ENCODE data around the gene CD84. TPM values are rescaled to one million over a fixed set of nuclear protein-coding genes. Genes with fewer than 3 reads are reported as not detected.

CD84 gene
- polyA plus RNA-seq, 1 of the 3 experiments (the other 2 are of a cell fraction) = not detected

DNA sequence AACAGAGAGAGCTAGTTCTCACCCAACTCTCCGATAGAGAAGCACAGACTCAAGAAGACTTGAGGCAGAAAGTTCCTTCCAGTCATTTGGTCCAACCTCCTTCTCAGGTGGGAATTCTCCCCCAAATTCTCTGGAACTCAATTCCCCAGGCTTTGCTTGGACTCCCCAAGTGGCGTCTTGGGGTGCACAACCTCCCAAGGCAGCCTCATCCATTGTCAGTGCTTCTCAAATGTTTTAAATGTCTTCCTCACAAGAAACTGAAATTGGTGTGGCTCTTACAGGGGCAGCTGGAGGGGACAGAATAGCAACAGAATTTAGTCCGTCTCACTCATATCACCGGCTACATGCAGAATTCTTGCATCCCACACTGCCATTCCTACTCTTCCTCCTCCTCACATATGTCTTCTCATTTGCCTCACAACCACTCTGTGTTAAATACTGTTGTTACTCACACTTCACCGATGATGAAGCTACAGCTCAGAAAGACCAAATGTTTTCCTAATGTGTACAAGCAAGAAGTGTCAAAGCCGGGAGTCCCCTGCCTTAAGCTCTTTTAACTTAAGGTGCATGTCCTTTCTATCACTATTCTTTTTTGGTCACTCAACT lies 33.4 kb upstream of the CD84 start:
- Histone ChIP-seq H3K9me2 (no peaks in the 10 kb centered on the region), H2AFZ (ENCODE audit: low read depth) (no peak overlapping the region), H3K9me3 (no peaks in the 10 kb centered on the region), H3K4me1 (ENCODE audit: control insufficient read depth in 1 of 2, insufficient read depth in 2 of 2, low read depth in 1 of 2, low read length in 1 of 2) (no peaks in the 10 kb centered on the region), H3K9ac (no peak overlapping the region), H3K4me3 (ENCODE audit: low read depth in 2 of 2, low read length in 1 of 2) (no peak overlapping the region), H3K4me2 (no peak overlapping the region), H3K36me3 (replicated peaks in 1 of 2; ENCODE audit: control insufficient read depth in 1 of 2, insufficient read depth in 2 of 2, low read length in 1 of 2) (no peaks in the 10 kb centered on the region), H4K20me1 (ENCODE audit: insufficient read depth) (no peaks in the 10 kb centered on the region), H3K79me2 (ENCODE audit: insufficient read depth) (no peaks in the 10 kb centered on the region), H3K27ac (ENCODE audit: low read depth in 2 of 2, low read length in 1 of 2) (no peak overlapping the region), H3F3A (replicated peaks; ENCODE audit: insufficient read depth) (no peaks in the 10 kb centered on the region), H3K27me3 (ENCODE audit: insufficient read depth) (peaks cover 46% of the 10 kb centered on the region)
- no peak for DNase-seq
- TF ChIP-seq FOXM1 (IDR thresholded peaks at IDR 0.05; ENCODE audit: low read depth) (no peak), RFX5 (IDR thresholded peaks at IDR 0.05; ENCODE audit: low read length) (no peak), SIN3A (IDR thresholded peaks at IDR 0.05; ENCODE audit: borderline replicate concordance, low read depth, low read length) (no peak), FOSL2 (IDR thresholded peaks at IDR 0.05; ENCODE audit: borderline replicate concordance, low read depth) (no peak), YY1 (IDR thresholded peaks at IDR 0.05; ENCODE audit: low read depth) (no peak), SMC3 (IDR thresholded peaks at IDR 0.05; ENCODE audit: low read depth, low read length) (no peak)
- TF ChIP-seq, protein P1, sequence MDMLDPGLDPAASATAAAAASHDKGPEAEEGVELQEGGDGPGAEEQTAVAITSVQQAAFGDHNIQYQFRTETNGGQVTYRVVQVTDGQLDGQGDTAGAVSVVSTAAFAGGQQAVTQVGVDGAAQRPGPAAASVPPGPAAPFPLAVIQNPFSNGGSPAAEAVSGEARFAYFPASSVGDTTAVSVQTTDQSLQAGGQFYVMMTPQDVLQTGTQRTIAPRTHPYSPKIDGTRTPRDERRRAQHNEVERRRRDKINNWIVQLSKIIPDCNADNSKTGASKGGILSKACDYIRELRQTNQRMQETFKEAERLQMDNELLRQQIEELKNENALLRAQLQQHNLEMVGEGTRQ (IDR thresholded peaks at IDR 0.05; ENCODE audit: borderline replicate concordance, low read depth, low read length) = no peak
- TF ChIP-seq, protein P2, sequence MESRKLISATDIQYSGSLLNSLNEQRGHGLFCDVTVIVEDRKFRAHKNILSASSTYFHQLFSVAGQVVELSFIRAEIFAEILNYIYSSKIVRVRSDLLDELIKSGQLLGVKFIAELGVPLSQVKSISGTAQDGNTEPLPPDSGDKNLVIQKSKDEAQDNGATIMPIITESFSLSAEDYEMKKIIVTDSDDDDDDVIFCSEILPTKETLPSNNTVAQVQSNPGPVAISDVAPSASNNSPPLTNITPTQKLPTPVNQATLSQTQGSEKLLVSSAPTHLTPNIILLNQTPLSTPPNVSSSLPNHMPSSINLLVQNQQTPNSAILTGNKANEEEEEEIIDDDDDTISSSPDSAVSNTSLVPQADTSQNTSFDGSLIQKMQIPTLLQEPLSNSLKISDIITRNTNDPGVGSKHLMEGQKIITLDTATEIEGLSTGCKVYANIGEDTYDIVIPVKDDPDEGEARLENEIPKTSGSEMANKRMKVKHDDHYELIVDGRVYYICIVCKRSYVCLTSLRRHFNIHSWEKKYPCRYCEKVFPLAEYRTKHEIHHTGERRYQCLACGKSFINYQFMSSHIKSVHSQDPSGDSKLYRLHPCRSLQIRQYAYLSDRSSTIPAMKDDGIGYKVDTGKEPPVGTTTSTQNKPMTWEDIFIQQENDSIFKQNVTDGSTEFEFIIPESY (IDR thresholded peaks at IDR 0.05; ENCODE audit: borderline replicate concordance, low read depth) = no peak
- CTCF ChIA-PET = interaction anchor here (1.3 to 1.7 kb wide), 2 partner anchors 10 to 184 kb away, joined by 3 to 4 read pairs; no protein-coding TSS in a partner anchor
- 2% methylated on average over 6 of the region's 6 CpGs for WGBS (ENCODE audit: low lambda C conversion rate)
- POLR2A ChIA-PET = no interaction called here

DNA sequence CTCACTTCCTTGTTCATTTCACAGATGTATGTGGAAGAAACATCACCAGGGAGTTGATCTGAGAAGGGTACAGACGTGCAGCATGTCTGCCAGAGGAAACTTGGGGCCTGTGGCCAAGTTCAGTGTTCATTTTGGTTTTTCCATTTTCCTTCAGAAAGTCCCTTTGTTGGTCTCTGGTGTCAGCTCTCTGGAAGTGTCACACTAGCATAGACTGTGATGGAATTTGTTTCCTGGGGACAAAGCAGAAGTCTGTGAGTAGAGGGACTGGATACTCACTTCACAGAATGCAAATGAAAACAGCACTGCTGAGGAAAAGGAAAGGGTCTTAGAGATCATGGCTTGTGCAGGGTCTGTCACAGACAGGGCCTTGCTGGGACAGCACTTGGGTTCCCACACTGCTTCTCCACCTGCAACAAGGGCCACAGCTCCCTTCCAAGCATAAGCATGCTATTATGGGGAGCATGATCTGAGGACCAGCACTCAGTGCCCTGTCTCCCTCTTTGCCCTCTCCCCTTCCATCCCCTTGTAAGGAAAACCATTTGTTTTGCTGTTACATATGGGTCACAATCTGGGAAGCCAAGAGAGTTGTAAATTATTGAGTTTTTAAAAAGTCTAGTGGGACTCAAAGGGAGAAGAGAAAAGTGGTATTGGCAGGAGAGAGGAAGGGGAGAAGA lies 31.4 kb upstream of the CD84 start:
- TF ChIP-seq NRF1 (IDR thresholded peaks at IDR 0.05; ENCODE audit: low read depth, low read length) (no peak), RAD21 (IDR thresholded peaks at IDR 0.05; ENCODE audit: low read length) (no peak), MEF2A (IDR thresholded peaks at IDR 0.05; ENCODE audit: borderline replicate concordance, low read depth) (no peak), FOXM1 (IDR thresholded peaks at IDR 0.05; ENCODE audit: low read depth) (no peak)
- TF ChIP-seq, protein P3, sequence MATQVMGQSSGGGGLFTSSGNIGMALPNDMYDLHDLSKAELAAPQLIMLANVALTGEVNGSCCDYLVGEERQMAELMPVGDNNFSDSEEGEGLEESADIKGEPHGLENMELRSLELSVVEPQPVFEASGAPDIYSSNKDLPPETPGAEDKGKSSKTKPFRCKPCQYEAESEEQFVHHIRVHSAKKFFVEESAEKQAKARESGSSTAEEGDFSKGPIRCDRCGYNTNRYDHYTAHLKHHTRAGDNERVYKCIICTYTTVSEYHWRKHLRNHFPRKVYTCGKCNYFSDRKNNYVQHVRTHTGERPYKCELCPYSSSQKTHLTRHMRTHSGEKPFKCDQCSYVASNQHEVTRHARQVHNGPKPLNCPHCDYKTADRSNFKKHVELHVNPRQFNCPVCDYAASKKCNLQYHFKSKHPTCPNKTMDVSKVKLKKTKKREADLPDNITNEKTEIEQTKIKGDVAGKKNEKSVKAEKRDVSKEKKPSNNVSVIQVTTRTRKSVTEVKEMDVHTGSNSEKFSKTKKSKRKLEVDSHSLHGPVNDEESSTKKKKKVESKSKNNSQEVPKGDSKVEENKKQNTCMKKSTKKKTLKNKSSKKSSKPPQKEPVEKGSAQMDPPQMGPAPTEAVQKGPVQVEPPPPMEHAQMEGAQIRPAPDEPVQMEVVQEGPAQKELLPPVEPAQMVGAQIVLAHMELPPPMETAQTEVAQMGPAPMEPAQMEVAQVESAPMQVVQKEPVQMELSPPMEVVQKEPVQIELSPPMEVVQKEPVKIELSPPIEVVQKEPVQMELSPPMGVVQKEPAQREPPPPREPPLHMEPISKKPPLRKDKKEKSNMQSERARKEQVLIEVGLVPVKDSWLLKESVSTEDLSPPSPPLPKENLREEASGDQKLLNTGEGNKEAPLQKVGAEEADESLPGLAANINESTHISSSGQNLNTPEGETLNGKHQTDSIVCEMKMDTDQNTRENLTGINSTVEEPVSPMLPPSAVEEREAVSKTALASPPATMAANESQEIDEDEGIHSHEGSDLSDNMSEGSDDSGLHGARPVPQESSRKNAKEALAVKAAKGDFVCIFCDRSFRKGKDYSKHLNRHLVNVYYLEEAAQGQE (IDR thresholded peaks at IDR 0.05; ENCODE audit: low read depth, low read length) = no peak
- TF ChIP-seq, protein P4, sequence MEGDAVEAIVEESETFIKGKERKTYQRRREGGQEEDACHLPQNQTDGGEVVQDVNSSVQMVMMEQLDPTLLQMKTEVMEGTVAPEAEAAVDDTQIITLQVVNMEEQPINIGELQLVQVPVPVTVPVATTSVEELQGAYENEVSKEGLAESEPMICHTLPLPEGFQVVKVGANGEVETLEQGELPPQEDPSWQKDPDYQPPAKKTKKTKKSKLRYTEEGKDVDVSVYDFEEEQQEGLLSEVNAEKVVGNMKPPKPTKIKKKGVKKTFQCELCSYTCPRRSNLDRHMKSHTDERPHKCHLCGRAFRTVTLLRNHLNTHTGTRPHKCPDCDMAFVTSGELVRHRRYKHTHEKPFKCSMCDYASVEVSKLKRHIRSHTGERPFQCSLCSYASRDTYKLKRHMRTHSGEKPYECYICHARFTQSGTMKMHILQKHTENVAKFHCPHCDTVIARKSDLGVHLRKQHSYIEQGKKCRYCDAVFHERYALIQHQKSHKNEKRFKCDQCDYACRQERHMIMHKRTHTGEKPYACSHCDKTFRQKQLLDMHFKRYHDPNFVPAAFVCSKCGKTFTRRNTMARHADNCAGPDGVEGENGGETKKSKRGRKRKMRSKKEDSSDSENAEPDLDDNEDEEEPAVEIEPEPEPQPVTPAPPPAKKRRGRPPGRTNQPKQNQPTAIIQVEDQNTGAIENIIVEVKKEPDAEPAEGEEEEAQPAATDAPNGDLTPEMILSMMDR (IDR thresholded peaks at IDR 0.05) = no peak
- TF ChIP-seq, protein P1 (IDR thresholded peaks at IDR 0.05; ENCODE audit: borderline replicate concordance, low read depth, low read length) = no peak
- TF ChIP-seq, protein P5, sequence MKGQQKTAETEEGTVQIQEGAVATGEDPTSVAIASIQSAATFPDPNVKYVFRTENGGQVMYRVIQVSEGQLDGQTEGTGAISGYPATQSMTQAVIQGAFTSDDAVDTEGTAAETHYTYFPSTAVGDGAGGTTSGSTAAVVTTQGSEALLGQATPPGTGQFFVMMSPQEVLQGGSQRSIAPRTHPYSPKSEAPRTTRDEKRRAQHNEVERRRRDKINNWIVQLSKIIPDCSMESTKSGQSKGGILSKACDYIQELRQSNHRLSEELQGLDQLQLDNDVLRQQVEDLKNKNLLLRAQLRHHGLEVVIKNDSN (IDR thresholded peaks at IDR 0.05; ENCODE audit: borderline replicate concordance, low read depth) = no peak

More for the DNA sequence above, 31.4 kb upstream of the CD84 start:
- Histone ChIP-seq H3K4me3 (ENCODE audit: low read depth in 2 of 2, low read length in 1 of 2) (no peak overlapping the region), H3F3A (replicated peaks; ENCODE audit: insufficient read depth) (no peaks in the 10 kb centered on the region), H3K27me3 (ENCODE audit: insufficient read depth) (peaks cover 48% of the 10 kb centered on the region), H3K27ac (ENCODE audit: low read depth in 2 of 2, low read length in 1 of 2) (no peak overlapping the region), H3K4me1 (ENCODE audit: control insufficient read depth in 1 of 2, insufficient read depth in 2 of 2, low read depth in 1 of 2, low read length in 1 of 2) (no peaks in the 10 kb centered on the region), H4K20me1 (ENCODE audit: insufficient read depth) (no peaks in the 10 kb centered on the region), H3K4me2 (no peak overlapping the region), H3K9me2 (no peaks in the 10 kb centered on the region), H2AFZ (ENCODE audit: low read depth) (no peak overlapping the region), H3K9me3 (no peaks in the 10 kb centered on the region), H3K36me3 (replicated peaks in 1 of 2; ENCODE audit: control insufficient read depth in 1 of 2, insufficient read depth in 2 of 2, low read length in 1 of 2) (no peaks in the 10 kb centered on the region), H3K79me2 (ENCODE audit: insufficient read depth) (no peaks in the 10 kb centered on the region), H3K9ac (no peak overlapping the region)
- 0% methylated on average over 1 of the region's 1 CpG for WGBS (ENCODE audit: low lambda C conversion rate)
- DNase-seq = no peak
- CTCF ChIA-PET = no interaction called here
- POLR2A ChIA-PET = no interaction called here
